HCT116 (cell line): ENCODE measurements around the gene ERBB2. TPM values are rescaled to one million over a fixed set of nuclear protein-coding genes. Genes with fewer than 3 reads are reported as not detected.

Experiments
- ATAC-seq: fragments of 200-7000 bp; cut with Tn5 transposase; 2 replicates; pipeline ENCODE4 v1.9.1; 2020; ENCODE audit warnings: mild to moderate bottlenecking, moderate library complexity
- BruUV-seq: library from RNA; stranded (reverse); fragments of 400-500 nt; replicated peaks from 2 replicates; lab custom pipeline; 2021; lab: Mats Ljungman, UMichigan
- CTCF ChIA-PET: fragments of 300-600 bp; sonication (Branson Sonifier 250); formaldehyde crosslinking; loops from one replicate; lab custom pipeline; 2021; ENCODE audit warnings: antibody characterized with exemption; lab: Charles Lee
- POLR2A ChIA-PET: fragments of 300-600, 350-600 bp; sonication (Branson Sonifier 250); formaldehyde crosslinking; loops from one replicate; lab custom pipeline; 2021; ENCODE audit warnings: antibody characterized with exemption; lab: Charles Lee
- RAD21 ChIA-PET, 2 experiments: fragments of 300-600 bp; sonication (Branson Sonifier 250); formaldehyde crosslinking; loops; one replicate each; lab custom pipeline; 2023; ENCODE audit warnings: low total read pairs in 2 of 2; ENCODE audit not compliant: uncharacterized antibody in 2 of 2, unreplicated experiment in 2 of 2, low non-redundant PET in 1 of 2; lab: Charles Lee
- DNase-seq: peaks from one replicate; pipeline ENCODE4 v3.0.0-alpha.2; 2010; ENCODE audit warnings: low read depth, low spot score
- H2AFZ ChIP-seq: fragments of 200-600 bp; shearing (Covaris generic), sonication (generic); 2 replicates; pipeline ENCODE4 v1.6.1; 2017; ENCODE audit warnings: low read depth, mixed run types, mixed read lengths, antibody characterized with exemption, low read length; ENCODE audit not compliant: poor library complexity, severe bottlenecking
- H3K27ac ChIP-seq: 2 replicates; pipeline ENCODE4 v1.5.1; 2012; ENCODE audit warnings: low read depth, low read length
- H3K27me3 ChIP-seq: fragments of 200-600 bp; sonication (generic); 2 replicates; pipeline ENCODE4 v1.6.1; 2016; ENCODE audit warnings: mixed run types, low read length, mixed read lengths; ENCODE audit not compliant: insufficient read depth
- H3K36me3 ChIP-seq, 2 experiments: fragments of 200-500 bp in 1 of 2; fragments of 200-600 bp in 1 of 2; sonication (Bioruptor generic) in 1 of 2; sonication (generic) in 1 of 2; 2 replicates each; pipeline versions ENCODE4 v1.5.1 to v1.6.1; 2014 to 2016; ENCODE audit warnings: low read length in 2 of 2, inconsistent platforms in 1 of 2, mixed read lengths in 1 of 2, mixed run types in 1 of 2; ENCODE audit not compliant: insufficient read depth in 2 of 2, control insufficient read depth in 1 of 2
- H3K4me1 ChIP-seq, 2 experiments: fragments of 200-600 bp in 1 of 2; sonication (generic) in 1 of 2; 2 replicates each; pipeline versions ENCODE4 v1.5.1 to v1.6.1; 2012 to 2017; ENCODE audit warnings: low read length in 2 of 2, inconsistent platforms in 1 of 2, mild to moderate bottlenecking in 1 of 2, mixed read lengths in 1 of 2, mixed run types in 1 of 2, moderate library complexity in 1 of 2; ENCODE audit not compliant: insufficient read depth in 2 of 2, control insufficient read depth in 1 of 2
- H3K4me2 ChIP-seq: fragments of 200-600 bp; sonication (generic); 2 replicates; pipeline ENCODE4 v1.6.1; 2017; ENCODE audit warnings: mixed run types, low read length, mixed read lengths
- H3K4me3 ChIP-seq, 2 experiments: fragments of 200-600 bp in 1 of 2; sonication (generic) in 1 of 2; replicated peaks in 1 of 2; 2 replicates each; pipeline ENCODE4 v1.5.1; 2011 to 2016; ENCODE audit warnings: low read length in 2 of 2, control low read depth in 1 of 2, low read depth in 1 of 2, mild to moderate bottlenecking in 1 of 2, mixed read lengths in 1 of 2, mixed run types in 1 of 2
- H3K79me2 ChIP-seq: fragments of 200-600 bp; sonication (generic); 2 replicates; pipeline ENCODE4 v1.6.1; 2017; ENCODE audit warnings: mild to moderate bottlenecking, mixed run types, low read length, moderate library complexity, mixed read lengths; ENCODE audit not compliant: insufficient read depth
- H3K9ac ChIP-seq: fragments of 200-600 bp; sonication (generic); 2 replicates; pipeline ENCODE4 v1.6.1; 2016; ENCODE audit warnings: low read length, mixed read lengths
- H3K9me2 ChIP-seq: fragments of 200-600 bp; sonication (generic), shearing (Covaris generic); 2 replicates; pipeline ENCODE4 v1.6.1; 2017; ENCODE audit warnings: mixed run types, mild to moderate bottlenecking, moderate library complexity; ENCODE audit not compliant: insufficient read depth
- H3K9me3 ChIP-seq, 2 experiments: fragments of 200-500 bp in 1 of 2; fragments of 200-600 bp in 1 of 2; sonication (Bioruptor generic) in 1 of 2; sonication (generic) in 1 of 2; 2 replicates each; pipeline ENCODE4 v1.6.1; 2014 to 2017; ENCODE audit warnings: low read length in 2 of 2, mixed read lengths in 2 of 2, inconsistent platforms in 1 of 2, low read depth in 1 of 2, mild to moderate bottlenecking in 1 of 2, mixed run types in 1 of 2, moderate library complexity in 1 of 2; ENCODE audit not compliant: control insufficient read depth in 1 of 2, insufficient read depth in 1 of 2
- H4K20me1 ChIP-seq: fragments of 200-600 bp; sonication (generic), shearing (Covaris generic); 2 replicates; pipeline ENCODE4 v1.6.1; 2017; ENCODE audit warnings: mixed run types, mild to moderate bottlenecking, moderate library complexity; ENCODE audit not compliant: insufficient read depth
- ATF3 ChIP-seq: IDR thresholded peaks from 2 replicates; pipeline ENCODE4 v1.6.1; 2012
- CBX3 ChIP-seq: IDR thresholded peaks from 2 replicates; pipeline ENCODE4 v1.6.1; 2012; ENCODE audit warnings: low read depth
- EZH2 ChIP-seq: fragments of 200-600 bp; sonication (generic); IDR thresholded peaks from 2 replicates; pipeline ENCODE4 v1.6.1; 2017; ENCODE audit warnings: antibody characterized with exemption, mixed run types
- MAX ChIP-seq: IDR thresholded peaks from 2 replicates; pipeline ENCODE4 v1.6.1; 2012
- RAD21 ChIP-seq: IDR thresholded peaks from 2 replicates; pipeline ENCODE4 v1.6.1; 2012; ENCODE audit warnings: low read depth, mild to moderate bottlenecking
- REST ChIP-seq: IDR thresholded peaks from 2 replicates; pipeline ENCODE4 v1.6.1; 2012; ENCODE audit warnings: low read depth
- SIN3A ChIP-seq: IDR thresholded peaks from 2 replicates; pipeline ENCODE4 v1.6.1; 2012; ENCODE audit warnings: low read depth
- SRF ChIP-seq: IDR thresholded peaks from 2 replicates; pipeline ENCODE4 v1.6.1; 2012; ENCODE audit warnings: low read depth
- TCF7L2 ChIP-seq: IDR thresholded peaks from 2 replicates; pipeline ENCODE4 v1.7.0; 2011; ENCODE audit warnings: borderline replicate concordance, inconsistent platforms; ENCODE audit not compliant: insufficient read depth, insufficient read length; ENCODE audit errors: extremely low read depth
- YY1 ChIP-seq: IDR thresholded peaks from 2 replicates; pipeline ENCODE4 v1.6.1; 2011; ENCODE audit warnings: low read length, low read depth, moderate library complexity, mild to moderate bottlenecking; ENCODE audit not compliant: insufficient replicate concordance; ENCODE audit errors: extremely low read depth
- ZBTB33 ChIP-seq: IDR thresholded peaks from 2 replicates; pipeline ENCODE4 v1.6.1; 2011; ENCODE audit warnings: mild to moderate bottlenecking, low read length, moderate library complexity; ENCODE audit not compliant: insufficient replicate concordance; ENCODE audit errors: extremely low read depth
- ZNF274 ChIP-seq: fragments of 200-500 bp; sonication (Bioruptor generic); IDR thresholded peaks from 2 replicates; pipeline ENCODE4 v1.6.1; 2014; ENCODE audit warnings: mild to moderate bottlenecking, low read depth, low read length, inconsistent platforms
- intact Hi-C: fragments of 100-400 bp; cut with micrococcal nuclease; formaldehyde crosslinking; loops from 2 replicates; pipeline ENCODE4 v1.10.0; 2022
- total RNA-seq: library from RNA; stranded (reverse); gene quantifications from one replicate; pipeline ENCODE4 v1.2.1, GENCODE V29; 2021; ENCODE audit not compliant: unreplicated experiment

Gene ERBB2
- total RNA-seq, 1 experiment from 2014 or later, result 75.8 TPM

- no peak for DNase-seq
- Histone ChIP-seq H3K9ac (no peak overlapping the region), H4K20me1 (no peaks in the 10 kb centered on the region), H3K9me2 (no peaks in the 10 kb centered on the region), H3K36me3 (peaks cover 0 to 23% of the 10 kb centered on the region in 2 experiments; a peak in 3 of 4 replicates), H3K27ac (no peak overlapping the region), H2AFZ (no peak overlapping the region), H3K27me3 (no peaks in the 10 kb centered on the region), H3K4me2 (no peak overlapping the region), H3K4me1 (no peaks in the 10 kb centered on the region), H3K9me3 (no peaks in the 10 kb centered on the region), H3K79me2 (no peaks in the 10 kb centered on the region), H3K4me3 (no peak overlapping the region)
- CTCF ChIA-PET, result interaction anchor here (2.1 kb wide), 1 partner anchor 14 kb away, joined by 4 read pairs; no protein-coding TSS in a partner anchor
- no peak for ATAC-seq
- intact Hi-C loops, result no loop called here
- TF ChIP-seq SRF, result no peak
- no peak for TF ChIP-seq RAD21
- no peak for TF ChIP-seq ZNF274
- TF ChIP-seq CBX3, result no peak
- no peak for TF ChIP-seq ATF3
- no peak for TF ChIP-seq SIN3A
- TF ChIP-seq ZBTB33, result no peak
- no peak for TF ChIP-seq REST
- TF ChIP-seq EZH2, result no peak
- TF ChIP-seq YY1, result no peak
- no peak for TF ChIP-seq TCF7L2
- TF ChIP-seq MAX, result no peak
- BruUV-seq, result no TSS peak
- RAD21 ChIA-PET, result no interaction called here
- POLR2A ChIA-PET, result no interaction called here
Measured at GRCh38 chr17:39715375-39716072, 15.7 kb downstream of the ERBB2 start.
